ENCODE results near the gene MSH4.

DNA sequence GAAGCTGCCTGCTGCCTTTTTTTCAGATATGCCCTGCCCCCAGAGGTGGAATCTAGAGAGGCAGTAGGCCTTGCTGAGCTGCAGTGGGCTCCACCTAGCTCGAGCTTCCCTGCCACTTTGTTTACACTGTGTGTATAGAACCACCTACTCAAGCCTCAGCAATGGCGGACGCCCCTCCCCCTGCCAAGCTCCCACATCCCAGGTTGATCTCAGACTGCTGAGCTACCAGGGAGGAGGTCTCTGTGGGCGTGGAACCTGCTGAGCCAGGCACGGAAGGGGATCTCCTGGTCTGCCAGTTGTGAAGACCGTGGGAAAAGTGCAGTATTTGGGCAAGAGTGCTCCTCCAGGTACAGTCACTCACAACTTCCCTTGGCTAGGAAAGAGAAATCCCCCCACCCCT, 65.1 kb downstream of the MSH4 start:
- TF ChIP-seq CTCF (IDR thresholded peaks at IDR 0.05) (no peak), EP300 (IDR thresholded peaks at IDR 0.05) (no peak)
